SK-N-SH (cell line): ENCODE results near the gene FTCD.

Experiments used
- EZH2phosphoT487 ChIP-seq: fragments of 200-600 bp; sonication (generic); IDR thresholded peaks from 2 replicates; pipeline ENCODE4 v1.6.1; 2017; ENCODE audit warnings: low read depth, mixed run types, mild to moderate bottlenecking, antibody characterized with exemption, moderate library complexity, borderline replicate concordance
- FOXM1 ChIP-seq: IDR thresholded peaks from 2 replicates; pipeline ENCODE4 v1.4.0; 2012; ENCODE audit warnings: low read depth, mild to moderate bottlenecking
- MEF2A ChIP-seq: IDR thresholded peaks from 2 replicates; pipeline ENCODE4 v1.4.0; 2012; ENCODE audit warnings: low read depth, borderline replicate concordance
- TEAD4 ChIP-seq: IDR thresholded peaks from 2 replicates; pipeline ENCODE4 v1.4.0; 2012; ENCODE audit warnings: mild to moderate bottlenecking, borderline replicate concordance; ENCODE audit not compliant: insufficient read depth
- TF ChIP-seq, protein P1 (sequence below): fragments of 200-600 bp; sonication (generic); IDR thresholded peaks from 2 replicates; pipeline ENCODE4 v1.6.1; 2017; ENCODE audit warnings: antibody characterized with exemption, mild to moderate bottlenecking, moderate library complexity
- TF ChIP-seq, protein P2 (sequence below): IDR thresholded peaks from 2 replicates; pipeline ENCODE4 v1.6.1; 2012; ENCODE audit warnings: mild to moderate bottlenecking, low read depth, low read length, moderate library complexity
- TF ChIP-seq, protein P3 (sequence below): fragments of 150-350 bp; IDR thresholded peaks from 2 replicates; pipeline ENCODE4 v1.6.1; 2017; ENCODE audit warnings: antibody characterized with exemption, low read length, low read depth, borderline replicate concordance

DNA sequence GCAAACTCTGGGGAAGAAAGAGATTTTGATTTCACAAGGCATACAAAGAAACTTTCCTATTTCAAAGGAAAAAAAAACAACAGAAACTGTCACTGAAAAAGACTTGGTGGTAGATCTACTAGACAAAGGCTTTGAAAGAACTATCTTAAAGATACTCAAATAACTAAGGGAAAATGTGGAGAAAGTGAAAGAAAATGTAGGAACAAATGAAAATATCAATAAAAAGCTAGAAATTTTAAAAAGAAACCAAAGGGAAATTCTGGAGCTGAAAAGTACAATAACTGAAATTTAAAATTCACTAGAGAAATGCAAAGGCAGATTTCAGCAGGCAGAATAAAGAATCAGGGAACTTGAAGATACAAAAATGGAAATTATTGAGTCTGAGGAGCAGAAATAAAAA, 51.3 kb downstream of the FTCD start:
- TF ChIP-seq FOXM1: no peak
- TF ChIP-seq, protein P1, sequence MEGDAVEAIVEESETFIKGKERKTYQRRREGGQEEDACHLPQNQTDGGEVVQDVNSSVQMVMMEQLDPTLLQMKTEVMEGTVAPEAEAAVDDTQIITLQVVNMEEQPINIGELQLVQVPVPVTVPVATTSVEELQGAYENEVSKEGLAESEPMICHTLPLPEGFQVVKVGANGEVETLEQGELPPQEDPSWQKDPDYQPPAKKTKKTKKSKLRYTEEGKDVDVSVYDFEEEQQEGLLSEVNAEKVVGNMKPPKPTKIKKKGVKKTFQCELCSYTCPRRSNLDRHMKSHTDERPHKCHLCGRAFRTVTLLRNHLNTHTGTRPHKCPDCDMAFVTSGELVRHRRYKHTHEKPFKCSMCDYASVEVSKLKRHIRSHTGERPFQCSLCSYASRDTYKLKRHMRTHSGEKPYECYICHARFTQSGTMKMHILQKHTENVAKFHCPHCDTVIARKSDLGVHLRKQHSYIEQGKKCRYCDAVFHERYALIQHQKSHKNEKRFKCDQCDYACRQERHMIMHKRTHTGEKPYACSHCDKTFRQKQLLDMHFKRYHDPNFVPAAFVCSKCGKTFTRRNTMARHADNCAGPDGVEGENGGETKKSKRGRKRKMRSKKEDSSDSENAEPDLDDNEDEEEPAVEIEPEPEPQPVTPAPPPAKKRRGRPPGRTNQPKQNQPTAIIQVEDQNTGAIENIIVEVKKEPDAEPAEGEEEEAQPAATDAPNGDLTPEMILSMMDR: no peak
- TF ChIP-seq, protein P2, sequence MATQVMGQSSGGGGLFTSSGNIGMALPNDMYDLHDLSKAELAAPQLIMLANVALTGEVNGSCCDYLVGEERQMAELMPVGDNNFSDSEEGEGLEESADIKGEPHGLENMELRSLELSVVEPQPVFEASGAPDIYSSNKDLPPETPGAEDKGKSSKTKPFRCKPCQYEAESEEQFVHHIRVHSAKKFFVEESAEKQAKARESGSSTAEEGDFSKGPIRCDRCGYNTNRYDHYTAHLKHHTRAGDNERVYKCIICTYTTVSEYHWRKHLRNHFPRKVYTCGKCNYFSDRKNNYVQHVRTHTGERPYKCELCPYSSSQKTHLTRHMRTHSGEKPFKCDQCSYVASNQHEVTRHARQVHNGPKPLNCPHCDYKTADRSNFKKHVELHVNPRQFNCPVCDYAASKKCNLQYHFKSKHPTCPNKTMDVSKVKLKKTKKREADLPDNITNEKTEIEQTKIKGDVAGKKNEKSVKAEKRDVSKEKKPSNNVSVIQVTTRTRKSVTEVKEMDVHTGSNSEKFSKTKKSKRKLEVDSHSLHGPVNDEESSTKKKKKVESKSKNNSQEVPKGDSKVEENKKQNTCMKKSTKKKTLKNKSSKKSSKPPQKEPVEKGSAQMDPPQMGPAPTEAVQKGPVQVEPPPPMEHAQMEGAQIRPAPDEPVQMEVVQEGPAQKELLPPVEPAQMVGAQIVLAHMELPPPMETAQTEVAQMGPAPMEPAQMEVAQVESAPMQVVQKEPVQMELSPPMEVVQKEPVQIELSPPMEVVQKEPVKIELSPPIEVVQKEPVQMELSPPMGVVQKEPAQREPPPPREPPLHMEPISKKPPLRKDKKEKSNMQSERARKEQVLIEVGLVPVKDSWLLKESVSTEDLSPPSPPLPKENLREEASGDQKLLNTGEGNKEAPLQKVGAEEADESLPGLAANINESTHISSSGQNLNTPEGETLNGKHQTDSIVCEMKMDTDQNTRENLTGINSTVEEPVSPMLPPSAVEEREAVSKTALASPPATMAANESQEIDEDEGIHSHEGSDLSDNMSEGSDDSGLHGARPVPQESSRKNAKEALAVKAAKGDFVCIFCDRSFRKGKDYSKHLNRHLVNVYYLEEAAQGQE: no peak
- no peak for TF ChIP-seq TEAD4
- TF ChIP-seq MEF2A: no peak
- TF ChIP-seq, protein P3, sequence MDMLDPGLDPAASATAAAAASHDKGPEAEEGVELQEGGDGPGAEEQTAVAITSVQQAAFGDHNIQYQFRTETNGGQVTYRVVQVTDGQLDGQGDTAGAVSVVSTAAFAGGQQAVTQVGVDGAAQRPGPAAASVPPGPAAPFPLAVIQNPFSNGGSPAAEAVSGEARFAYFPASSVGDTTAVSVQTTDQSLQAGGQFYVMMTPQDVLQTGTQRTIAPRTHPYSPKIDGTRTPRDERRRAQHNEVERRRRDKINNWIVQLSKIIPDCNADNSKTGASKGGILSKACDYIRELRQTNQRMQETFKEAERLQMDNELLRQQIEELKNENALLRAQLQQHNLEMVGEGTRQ: no peak
- no peak for TF ChIP-seq EZH2phosphoT487
